Transverse colon (tissue), 4 donors: ENCODE measurements around the gene SP140. TPM values are rescaled to one million over a fixed set of nuclear protein-coding genes. Genes with fewer than 3 reads are reported as not detected.

Experiments
- DNase-seq: peaks from one replicate; pipeline ENCODE4 v3.0.0-alpha.2; 2019
- H3K27ac ChIP-seq, 4 donors: fragments of 200-600 bp; sonication (generic); 2 replicates each; pipeline ENCODE4 v1.5.1; 2016 to 2018; ENCODE audit warnings: inconsistent platforms in 4 of 4
- H3K27me3 ChIP-seq: fragments of 200-600 bp; sonication (generic); 2 replicates; pipeline ENCODE4 v1.5.1; 2017; ENCODE audit warnings: inconsistent platforms
- H3K36me3 ChIP-seq, 4 donors: fragments of 200-600 bp; sonication (generic); 2 replicates each; pipeline ENCODE4 v1.5.1; 2017 to 2019; ENCODE audit warnings: inconsistent platforms in 4 of 4
- H3K4me1 ChIP-seq, 4 donors: fragments of 200-600 bp; sonication (generic); 2 replicates each; pipeline ENCODE4 v1.5.1; 2017 to 2020; ENCODE audit warnings: inconsistent platforms in 4 of 4
- H3K4me3 ChIP-seq, 4 donors: fragments of 200-600 bp; sonication (generic); 1 replicate in 1 of 4; 2 replicates in 3 of 4; pipeline versions ENCODE4 v1.5.1 to v1.6.1; 2017 to 2019; ENCODE audit warnings: inconsistent platforms in 4 of 4
- H3K9me3 ChIP-seq, 2 donors: fragments of 200-600 bp; sonication (generic); 2 replicates each; pipeline ENCODE4 v1.5.1; 2017 to 2019; ENCODE audit warnings: inconsistent platforms in 2 of 2
- CTCF ChIP-seq, 5 experiments: fragments of 200-600 bp in 3 of 5; fragments of 450-650 bp in 2 of 5; sonication (generic) in 3 of 5; IDR thresholded peaks; 1 replicate in 2 of 5; 2 replicates in 3 of 5; pipeline ENCODE4 v1.5.1; 2016 to 2017; ENCODE audit warnings: antibody characterized with exemption in 5 of 5, inconsistent platforms in 3 of 5, mild to moderate bottlenecking in 2 of 5, moderate library complexity in 1 of 5
- EP300 ChIP-seq: sonication (generic); formaldehyde crosslinking; IDR thresholded peaks from one replicate; pipeline ENCODE4 v1.6.1; 2017; ENCODE audit warnings: antibody characterized with exemption, low read depth
- POLR2A ChIP-seq: fragments of 450-650 bp; IDR thresholded peaks from one replicate; pipeline ENCODE4 v1.6.1; 2016; ENCODE audit warnings: antibody characterized with exemption, mild to moderate bottlenecking, moderate library complexity
- POLR2AphosphoS5 ChIP-seq, 3 donors: sonication (generic); formaldehyde crosslinking; IDR thresholded peaks; one replicate each; pipeline ENCODE4 v1.6.1; 2016; ENCODE audit warnings: antibody characterized with exemption in 3 of 3
- WGBS, 2 donors: methylation state at CpG; one replicate each; pipeline ENCODE4 v1.1.5; 2018; ENCODE audit warnings: low coverage in 1 of 2; 5-methylcytosine and 5-hydroxymethylcytosine counted together
- in situ Hi-C, 4 donors: fragments of 200-750 bp; cut with MboI; loops; one replicate each; pipeline versions ENCODE4 v1.15.0 to v1.15.1; 2017; ENCODE audit warnings: low sequenced_read_pairs in 3 of 4, low pct_ligation_motif_present in 1 of 4, low pct_unique_long_range_greater_than_20kb in 1 of 4
- intact Hi-C: fragments of 100-400 bp; cut with DNase I; formaldehyde crosslinking; loops from one replicate; pipeline ENCODE4 v1.15.1; 2023; ENCODE audit warnings: low total_unique reads
- total RNA-seq, 4 donors: library from RNA; depleted of rRNA; stranded (reverse); fragments of >200 nt; gene quantifications; one replicate each; pipeline ENCODE4 v1.1.0, GENCODE V29; 2016

Gene SP140
- total RNA-seq, 4 donors from 2014 or later: 2.6 to 12.7 (median 7.3) TPM

- H3K4me1 ChIP-seq: peaks cover 0 to 12% (median 7%) of the 10 kb centered on the region in 4 donors
Measured at GRCh38 chr2:230322561-230323384, 97.2 kb downstream of the SP140 start.

GRCh38 chr2:230323385-230324106 is 98.0 kb downstream of the SP140 start:
- Histone ChIP-seq H3K9me3 (no peaks in the 10 kb centered on the region), H3K36me3 (no peaks in the 10 kb centered on the region), H3K4me1 (peaks cover 0 to 20% (median 11%) of the 10 kb centered on the region in 4 donors), H3K27ac (no peak overlapping the region), H3K27me3 (no peaks in the 10 kb centered on the region), H3K4me3 (no peak overlapping the region)
- intact Hi-C loops: no loop called here
- TF ChIP-seq EP300 (no peak), POLR2AphosphoS5 (IDR thresholded peaks at IDR 0.05) (no peak), POLR2A (no peak), CTCF (IDR thresholded peaks at IDR 0.05) (no peak)
- WGBS, 2 donors: 89 to 97% methylated on average over 5 to 18 of the region's 18 CpGs
- in situ Hi-C loops: no loop called here
- DNase-seq: no peak

More at GRCh38 chr2:230322561-230323384, 97.2 kb downstream of the SP140 start:
- H3K36me3 ChIP-seq: no peaks in the 10 kb centered on the region
- no peak overlapping the region for H3K27ac ChIP-seq
- in situ Hi-C loops: no loop called here
- intact Hi-C loops: no loop called here
- TF ChIP-seq CTCF (IDR thresholded peaks at IDR 0.05) (no peak), POLR2A (no peak), EP300 (no peak), POLR2AphosphoS5 (IDR thresholded peaks at IDR 0.05) (no peak)
- no peak overlapping the region for H3K4me3 ChIP-seq
- no peaks in the 10 kb centered on the region for H3K9me3 ChIP-seq
- 93 to 100% methylated on average over 4 to 11 of the region's 12 CpGs for WGBS, 2 donors
- no peak for DNase-seq
- H3K27me3 ChIP-seq: no peaks in the 10 kb centered on the region

- H3K36me3 ChIP-seq: peaks cover 0 to 1% (median 0%) of the 10 kb centered on the region in 4 donors
- H3K4me1 ChIP-seq: peaks cover 0 to 23% (median 14%) of the 10 kb centered on the region in 4 donors
- no peaks in the 10 kb centered on the region for H3K9me3 ChIP-seq
- in situ Hi-C loops (no loop called here), intact Hi-C loops (no loop called here)
- H3K27ac ChIP-seq: no peak overlapping the region
- DNase-seq: no peak
- whole genome bisulfite sequencing, 2 donors: 80 to 97% methylated on average over 1 to 5 of the region's 5 CpGs
- H3K4me3 ChIP-seq: no peak overlapping the region
- H3K27me3 ChIP-seq: no peaks in the 10 kb centered on the region
- TF ChIP-seq EP300: no peak
- TF ChIP-seq POLR2AphosphoS5 (IDR thresholded peaks at IDR 0.05): no peak
- no peak for TF ChIP-seq CTCF (IDR thresholded peaks at IDR 0.05)
- no peak for TF ChIP-seq POLR2A
Measured at GRCh38 chr2:230324503-230324902, 99.0 kb downstream of the SP140 start.
